Sigmoid colon (tissue), 4 donors: ENCODE measurements around the gene CDK13.

Source experiments
- EP300 ChIP-seq, 4 donors: sonication (generic); formaldehyde crosslinking; IDR thresholded peaks; one replicate each; pipeline ENCODE4 v1.6.1; 2017; ENCODE audit warnings: antibody characterized with exemption in 4 of 4
- POLR2A ChIP-seq, 2 donors: fragments of 450-650 bp; IDR thresholded peaks; one replicate each; pipeline ENCODE4 v1.6.1; 2016; ENCODE audit warnings: antibody characterized with exemption in 2 of 2, mild to moderate bottlenecking in 2 of 2, moderate library complexity in 2 of 2
- POLR2AphosphoS5 ChIP-seq, 4 donors: sonication (generic); formaldehyde crosslinking; IDR thresholded peaks; one replicate each; pipeline ENCODE4 v1.6.1; 2017; ENCODE audit warnings: antibody characterized with exemption in 4 of 4
- TF ChIP-seq, protein P1 (sequence below), 4 experiments: fragments of 450-650 bp in 3 of 4; fragments of 200-600 bp in 1 of 4; IDR thresholded peaks; one replicate each; pipeline ENCODE4 v1.5.1; 2016 to 2019; ENCODE audit warnings: antibody characterized with exemption in 4 of 4, mild to moderate bottlenecking in 3 of 4, moderate library complexity in 2 of 4

DNA sequence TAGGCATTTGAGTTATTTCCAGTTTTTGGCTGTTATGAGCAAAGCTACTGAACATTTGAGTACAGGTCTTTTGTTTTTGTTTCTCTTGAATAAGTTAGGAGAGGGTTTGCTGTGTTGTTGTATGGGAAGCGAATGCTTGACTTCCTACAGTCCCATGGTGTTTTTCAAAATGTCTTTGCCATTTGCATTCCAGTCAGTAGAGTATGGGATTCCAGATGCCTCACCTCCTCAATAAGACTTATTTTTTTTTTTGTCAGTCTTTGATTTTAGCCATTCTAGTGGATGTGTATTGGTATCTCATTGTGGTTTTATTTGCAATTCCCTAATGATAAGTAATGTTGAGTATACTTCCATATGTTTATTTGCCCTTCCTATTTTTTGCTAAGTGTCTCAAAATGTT is 19.4 kb downstream of the CDK13 start:
- TF ChIP-seq, protein P1, sequence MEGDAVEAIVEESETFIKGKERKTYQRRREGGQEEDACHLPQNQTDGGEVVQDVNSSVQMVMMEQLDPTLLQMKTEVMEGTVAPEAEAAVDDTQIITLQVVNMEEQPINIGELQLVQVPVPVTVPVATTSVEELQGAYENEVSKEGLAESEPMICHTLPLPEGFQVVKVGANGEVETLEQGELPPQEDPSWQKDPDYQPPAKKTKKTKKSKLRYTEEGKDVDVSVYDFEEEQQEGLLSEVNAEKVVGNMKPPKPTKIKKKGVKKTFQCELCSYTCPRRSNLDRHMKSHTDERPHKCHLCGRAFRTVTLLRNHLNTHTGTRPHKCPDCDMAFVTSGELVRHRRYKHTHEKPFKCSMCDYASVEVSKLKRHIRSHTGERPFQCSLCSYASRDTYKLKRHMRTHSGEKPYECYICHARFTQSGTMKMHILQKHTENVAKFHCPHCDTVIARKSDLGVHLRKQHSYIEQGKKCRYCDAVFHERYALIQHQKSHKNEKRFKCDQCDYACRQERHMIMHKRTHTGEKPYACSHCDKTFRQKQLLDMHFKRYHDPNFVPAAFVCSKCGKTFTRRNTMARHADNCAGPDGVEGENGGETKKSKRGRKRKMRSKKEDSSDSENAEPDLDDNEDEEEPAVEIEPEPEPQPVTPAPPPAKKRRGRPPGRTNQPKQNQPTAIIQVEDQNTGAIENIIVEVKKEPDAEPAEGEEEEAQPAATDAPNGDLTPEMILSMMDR (IDR thresholded peaks at IDR 0.05): no peak
- TF ChIP-seq POLR2A (IDR thresholded peaks at IDR 0.05): no peak
- TF ChIP-seq EP300 (IDR thresholded peaks at IDR 0.05): no peak
- TF ChIP-seq POLR2AphosphoS5 (IDR thresholded peaks at IDR 0.05): no peak
